Measurements from ENCODE around the gene DOP1A. TPM values are rescaled to one million over a fixed set of nuclear protein-coding genes. Genes with fewer than 3 reads are reported as not detected.
A peak's percentile ranks its signal among the peaks of the same experiment; 100 is the strongest.

DOP1A gene
- total RNA-seq, 1 donor = 18.6 TPM

- DNase-seq (ENCODE audit: low read depth in 2 of 3, low spot score in 2 of 3) = peak in 2 of 3 donors; percentile 7 to 10
Measured at GRCh38 chr6:83193747-83194566, 126.5 kb downstream of the DOP1A start.

- DNase-seq (ENCODE audit: low read depth in 2 of 3, low spot score in 2 of 3) = no peak
Measured at GRCh38 chr6:83198486-83199172, 131.2 kb downstream of the DOP1A start.

GRCh38 chr6:83199173-83199862 lies 131.8 kb downstream of the DOP1A start:
- no peak for DNase-seq (ENCODE audit: low read depth in 2 of 3, low spot score in 2 of 3)

GRCh38 chr6:83199863-83200225 lies 132.4 kb downstream of the DOP1A start:
- DNase-seq (ENCODE audit: low read depth in 2 of 3, low spot score in 2 of 3) = no peak

- DNase-seq (ENCODE audit: low read depth in 2 of 3, low spot score in 2 of 3) = no peak
Measured at GRCh38 chr6:83202031-83202430, 134.6 kb downstream of the DOP1A start.

GRCh38 chr6:83215131-83216047 lies 147.9 kb downstream of the DOP1A start:
- peak in 2 of 3 donors; percentile 57 to 84 for DNase-seq (ENCODE audit: low read depth in 2 of 3, low spot score in 2 of 3)

GRCh38 chr6:83216806-83217205 lies 149.3 kb downstream of the DOP1A start:
- no peak for DNase-seq (ENCODE audit: low read depth in 2 of 3, low spot score in 2 of 3)

Other genes starting within 250 kb of the DOP1A start
- 4.3 TPM for gene UBE3D, start 1.8 kb upstream of the DOP1A start, total RNA-seq
- 8.1 TPM for gene PGM3, start 125.6 kb downstream of the DOP1A start, total RNA-seq
- 0.81 TPM for gene RWDD2A, start 125.7 kb downstream of the DOP1A start, total RNA-seq

All from hematopoietic multipotent progenitor cell (in vitro differentiated cells).